ENCODE data around the gene CLIC4. TPM values are rescaled to one million over a fixed set of nuclear protein-coding genes. Genes with fewer than 3 reads are reported as not detected.
A peak's percentile ranks its signal among the peaks of the same experiment; 100 is the strongest.

The CLIC4 gene
- total and polyA plus RNA-seq, 10 of the 15 experiments (the other 5 are each of a cell fraction or from before 2014, with no cell fraction given), result 20.4 to 107 (median 69.6) TPM

GRCh38 chr1:24867084-24867870 lies 122.0 kb downstream of the CLIC4 start:
- ATAC-seq (no peak), DNase-seq (ENCODE audit: low read depth, low spot score) (no peak), FAIRE-seq (no peak)
- no peak overlapping the region for H3K9ac ChIP-seq (ENCODE audit: control insufficient read depth, insufficient read depth, low read length)
- H3K4me1 ChIP-seq (ENCODE audit: control insufficient read depth, insufficient read depth, low read length), result peaks cover 12% of the 10 kb centered on the region
- no peak for TF ChIP-seq CREB1 (IDR thresholded peaks at IDR 0.05; ENCODE audit: low read depth)
- TF ChIP-seq CREM (IDR thresholded peaks at IDR 0.05; ENCODE audit: low read depth), result no peak
- no peak for TF ChIP-seq TCF7 (IDR thresholded peaks at IDR 0.05; ENCODE audit: borderline replicate concordance)
- TF ChIP-seq CHD1 (IDR thresholded peaks at IDR 0.05; ENCODE audit: low read depth, low read length), result no peak
- no peaks in the 10 kb centered on the region for H3K79me2 ChIP-seq (ENCODE audit: control insufficient read depth, insufficient read depth, low read length)
- ChIA-PET SMC1A (ENCODE audit: uncharacterized antibody, unreplicated experiment) (interaction anchor here (1.2 to 2.1 kb wide), 8 partner anchors 20 to 339 kb away, joined by 3 to 7 read pairs (median 4); no protein-coding TSS in a partner anchor), POLR2A (no interaction called here), CTCF (interaction anchor here (1.3 to 1.9 kb wide), 3 partner anchors 20 to 56 kb away, joined by 3 to 5 read pairs (median 4); no protein-coding TSS in a partner anchor), RAD21 (ENCODE audit: unreplicated experiment) (interaction anchor here (1.5 kb wide), 1 partner anchor 60 kb away, joined by 4 read pairs; no protein-coding TSS in a partner anchor)
- no peaks in the 10 kb centered on the region for H3K36me3 ChIP-seq (ENCODE audit: control insufficient read depth in 2 of 2, insufficient read depth in 2 of 2, low read length in 1 of 2)
- H3K4me2 ChIP-seq (ENCODE audit: control insufficient read depth, insufficient read depth), result peak overlapping the region; percentile 54
- in situ Hi-C loops (cut with MboI), result no loop called here
- no peak overlapping the region for H3K27ac ChIP-seq (ENCODE audit: control insufficient read depth, insufficient read depth)
- H4K20me1 ChIP-seq (ENCODE audit: control insufficient read depth, insufficient read depth), result no peaks in the 10 kb centered on the region
- H3K27me3 ChIP-seq (replicated peaks in 1 of 2; ENCODE audit: control insufficient read depth in 2 of 2, insufficient read depth in 2 of 2, low read length in 1 of 2), result peaks cover 3 to 7% of the 10 kb centered on the region in 2 experiments
- BruUV-seq (replicated peaks), result no TSS peak
- H3K4me3 ChIP-seq, result no peak overlapping the region
- intact Hi-C loops (cut with micrococcal nuclease; ENCODE audit: unreplicated experiment), result no loop called here
- H3K9me3 ChIP-seq (replicated peaks; ENCODE audit: control insufficient read depth, insufficient read depth, low read length), result no peaks in the 10 kb centered on the region
- no peak overlapping the region for H2AFZ ChIP-seq (ENCODE audit: control insufficient read depth, low read depth, low read length)
- 30% methylated on average over 18 of the region's 18 CpGs for WGBS (ENCODE audit: insufficient coverage, insufficient replicate concordance, low lambda C conversion rate, missing lambda C conversion rate)

GRCh38 chr1:24868016-24868875 lies 123.0 kb downstream of the CLIC4 start:
- ATAC-seq, result no peak
- in situ Hi-C loops (cut with MboI) (no loop called here), intact Hi-C loops (cut with micrococcal nuclease; ENCODE audit: unreplicated experiment) (no loop called here)
- POLR2A ChIA-PET, result no interaction called here
- Histone ChIP-seq H3K9ac (ENCODE audit: control insufficient read depth, insufficient read depth, low read length) (no peak overlapping the region), H3K4me2 (ENCODE audit: control insufficient read depth, insufficient read depth) (no peak overlapping the region; the same call in 1 of the 2 replicates), H3K4me1 (ENCODE audit: control insufficient read depth, insufficient read depth, low read length) (peaks cover 12% of the 10 kb centered on the region), H2AFZ (ENCODE audit: control insufficient read depth, low read depth, low read length) (no peak overlapping the region), H3K4me3 (no peak overlapping the region), H3K9me3 (replicated peaks; ENCODE audit: control insufficient read depth, insufficient read depth, low read length) (no peaks in the 10 kb centered on the region), H4K20me1 (ENCODE audit: control insufficient read depth, insufficient read depth) (no peaks in the 10 kb centered on the region), H3K36me3 (ENCODE audit: control insufficient read depth in 2 of 2, insufficient read depth in 2 of 2, low read length in 1 of 2) (no peaks in the 10 kb centered on the region), H3K27ac (ENCODE audit: control insufficient read depth, insufficient read depth) (no peak overlapping the region), H3K27me3 (replicated peaks in 1 of 2; ENCODE audit: control insufficient read depth in 2 of 2, insufficient read depth in 2 of 2, low read length in 1 of 2) (peaks cover 3 to 7% of the 10 kb centered on the region in 2 experiments), H3K79me2 (ENCODE audit: control insufficient read depth, insufficient read depth, low read length) (no peaks in the 10 kb centered on the region)
- WGBS (ENCODE audit: insufficient coverage, insufficient replicate concordance, low lambda C conversion rate, missing lambda C conversion rate), result 35% methylated on average over 22 of the region's 22 CpGs
- SMC1A ChIA-PET (ENCODE audit: uncharacterized antibody, unreplicated experiment), result interaction anchor here (0.9 to 1.6 kb wide), 8 partner anchors 9 to 232 kb away, joined by 3 to 7 read pairs (median 4); no protein-coding TSS in a partner anchor
- DNase-seq (ENCODE audit: low read depth, low spot score), result no peak
- FAIRE-seq, result no peak
- no TSS peak for BruUV-seq (replicated peaks)
- RAD21 ChIA-PET (ENCODE audit: unreplicated experiment), result no interaction called here
- CTCF ChIA-PET, result interaction anchor here (0.7 to 1.8 kb wide), 3 partner anchors 21 to 55 kb away, joined by 3 to 4 read pairs (median 3); no protein-coding TSS in a partner anchor
- no peak for TF ChIP-seq RUNX3 (IDR thresholded peaks at IDR 0.05; ENCODE audit: low read length)
- TF ChIP-seq ZSCAN29 (IDR thresholded peaks at IDR 0.05), result no peak
- no peak for TF ChIP-seq POLR2A (IDR thresholded peaks at IDR 0.05; ENCODE audit: low read depth, low read length)
- no peak for TF ChIP-seq USF1 (IDR thresholded peaks at IDR 0.05; ENCODE audit: borderline replicate concordance, extremely low read length, insufficient read depth, low read depth, low read length)
- no peak for TF ChIP-seq YBX1 (IDR thresholded peaks at IDR 0.05)
- no peak for TF ChIP-seq BRCA1 (IDR thresholded peaks at IDR 0.05; ENCODE audit: low read depth, low read length)
- TF ChIP-seq ZZZ3 (IDR thresholded peaks at IDR 0.05; ENCODE audit: control insufficient read depth, insufficient read length, low read depth), result no peak
- TF ChIP-seq BCLAF1 (IDR thresholded peaks at IDR 0.05), result no peak
- TF ChIP-seq LARP7 (IDR thresholded peaks at IDR 0.05), result no peak
